NCI-H2227 (cell line): ENCODE measurements around the gene CAPN3.

Source experiments
- DNase-seq: peaks from one replicate; lab custom pipeline; 2025; ENCODE audit not compliant: unreplicated experiment; lab: John Stamatoyannopoulos, UW

Gene CAPN3

DNA sequence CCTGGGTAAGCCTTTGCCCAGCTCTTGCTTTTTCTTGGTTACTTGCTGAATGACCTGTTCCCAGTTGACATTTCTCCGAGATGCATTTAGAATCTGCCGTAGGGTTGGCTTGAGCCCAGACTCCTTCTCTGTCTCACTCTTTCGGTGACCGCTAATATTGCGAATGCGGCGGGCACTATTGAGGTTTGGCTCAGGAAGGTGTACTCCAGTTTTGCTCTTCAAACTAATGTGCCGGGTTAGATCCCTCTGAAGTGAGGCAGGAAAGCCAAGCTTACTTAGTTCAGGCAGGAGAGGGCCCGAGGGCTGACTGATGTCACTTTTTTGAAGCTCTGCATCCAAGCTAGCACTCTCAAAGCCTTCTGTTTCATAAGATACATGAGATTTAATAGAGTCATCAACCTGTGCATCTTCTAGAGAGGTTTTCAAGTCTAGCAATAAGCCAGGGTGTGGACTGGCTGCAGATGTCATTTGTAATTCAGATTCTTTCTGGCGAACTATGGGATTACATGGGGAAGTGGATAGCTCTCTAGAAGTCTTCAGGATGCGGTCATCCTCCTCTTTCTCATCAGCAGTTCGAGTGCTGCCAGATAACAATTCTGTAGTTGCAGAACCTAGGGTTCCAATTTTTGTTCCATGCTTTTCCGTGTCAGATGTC is 90.6 kb downstream of the CAPN3 start:
- DNase-seq: no peak

DNA sequence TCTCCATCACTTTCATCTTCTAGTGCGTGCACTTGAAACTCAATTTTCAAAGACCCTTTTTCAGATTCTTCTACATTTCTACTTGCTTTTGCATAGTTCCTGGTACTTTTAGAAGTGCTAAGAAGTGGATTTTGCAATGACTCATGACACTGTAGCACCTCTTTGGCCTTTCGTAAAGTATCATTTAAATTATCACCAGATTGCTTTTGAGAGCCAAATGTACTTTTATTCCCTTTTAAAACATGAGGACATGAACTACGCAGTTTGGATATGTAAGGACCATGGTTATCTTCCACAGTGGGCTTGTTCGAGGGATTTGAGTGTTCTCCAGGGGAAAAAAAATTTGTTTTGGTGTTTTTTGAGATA is 91.1 kb downstream of the CAPN3 start:
- no peak for DNase-seq

DNA sequence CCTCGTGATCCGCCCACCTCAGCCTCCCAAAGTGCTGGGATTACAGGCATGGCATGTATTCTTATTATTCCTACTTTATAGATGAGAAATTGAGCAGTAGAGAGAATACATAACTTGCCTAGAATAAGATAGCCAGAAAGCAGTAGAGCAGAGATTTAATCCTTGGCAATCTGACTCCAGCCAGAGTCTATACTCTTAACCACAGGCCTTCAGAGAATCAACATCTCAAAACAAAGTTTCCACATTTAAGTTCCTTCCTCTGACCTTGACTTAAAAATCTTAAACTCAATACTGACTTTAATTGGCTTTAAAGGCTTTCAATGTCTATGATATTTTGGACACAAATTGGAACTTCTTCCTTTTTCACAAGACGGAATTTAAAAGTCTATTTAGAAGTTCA is 94.5 kb downstream of the CAPN3 start:
- no peak for DNase-seq

DNA sequence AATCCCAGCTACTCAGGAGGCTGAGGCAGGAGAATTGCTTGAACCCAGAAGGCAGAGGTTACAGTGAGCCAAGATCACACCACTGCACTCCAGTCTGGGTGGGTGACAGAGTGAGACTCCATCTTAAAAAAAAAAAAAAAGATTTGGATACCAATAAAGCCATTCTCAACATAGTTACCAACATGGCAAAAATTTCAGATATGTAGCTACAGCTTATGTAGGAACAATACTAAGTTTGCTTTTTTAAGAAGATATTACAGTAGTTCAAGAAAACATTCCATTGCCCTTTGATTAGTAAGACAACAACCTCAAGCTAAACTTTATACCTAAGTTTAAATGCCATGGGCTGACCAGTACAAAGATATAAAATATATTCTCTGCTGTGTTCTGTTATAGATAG is 97.2 kb downstream of the CAPN3 start:
- no peak for DNase-seq

DNA sequence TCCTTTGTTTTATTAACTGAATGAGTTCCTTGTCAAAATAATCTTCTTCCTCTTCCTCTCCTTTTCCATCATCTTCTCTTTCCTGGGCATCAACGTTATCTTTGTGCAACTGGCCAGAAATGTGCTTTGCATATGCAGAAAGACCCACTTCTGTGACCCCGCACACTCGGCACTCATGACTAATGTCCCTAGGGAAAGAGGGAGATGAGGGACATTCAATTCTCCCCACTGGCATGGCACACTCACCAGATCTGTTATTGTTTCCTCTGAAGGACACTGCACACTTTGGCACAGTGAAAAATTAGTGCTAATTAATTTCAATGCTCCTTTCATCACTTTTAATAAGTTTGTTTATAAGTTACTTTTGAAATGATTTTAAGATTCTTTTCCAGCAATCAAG is 97.7 kb downstream of the CAPN3 start:
- DNase-seq: no peak

DNA sequence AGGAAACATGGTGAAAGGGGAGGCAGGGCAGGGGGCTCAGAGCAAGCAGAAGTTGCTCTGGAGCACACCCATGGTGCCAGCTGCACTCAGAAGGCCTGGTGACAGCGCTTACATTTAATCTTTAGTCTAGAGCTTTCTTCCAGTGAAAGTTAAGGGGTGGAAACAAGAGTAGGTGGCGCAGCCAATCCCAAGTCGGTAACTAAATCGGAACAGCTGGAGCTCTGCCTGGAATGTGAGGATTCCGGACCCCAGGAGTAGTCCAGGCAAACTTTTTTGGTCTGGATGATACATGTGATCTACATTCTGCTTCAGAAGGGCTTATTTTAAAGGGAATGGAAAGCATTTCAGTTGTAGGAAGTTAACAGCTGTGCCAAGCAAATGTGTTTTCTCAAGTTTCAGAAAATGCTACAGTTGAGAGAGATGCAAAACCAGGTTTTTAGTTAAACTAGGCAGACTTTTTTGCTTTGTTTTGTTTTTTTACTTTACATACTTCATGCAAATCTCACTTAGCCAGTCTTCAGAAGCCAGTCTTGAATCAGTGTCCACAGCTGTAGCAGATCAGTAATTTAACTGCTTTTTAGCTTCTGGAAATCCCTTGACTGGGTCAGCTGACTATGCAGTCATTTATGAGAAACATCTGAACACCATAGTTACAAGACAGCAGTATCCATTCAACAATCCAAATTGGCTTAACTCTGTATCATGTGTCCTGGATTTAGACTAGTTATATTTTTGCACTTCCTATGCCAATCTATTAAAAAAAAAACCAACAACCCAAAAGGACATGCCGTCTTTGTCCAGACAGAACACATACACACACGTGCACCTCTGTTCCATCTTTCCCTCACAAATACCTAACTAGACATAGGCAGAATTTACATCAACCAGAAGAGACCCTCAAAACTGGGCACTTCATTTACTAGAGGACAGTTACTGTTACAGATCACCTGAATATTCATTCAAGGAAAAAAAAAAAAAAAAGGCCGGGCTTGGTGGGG is 98.4 kb downstream of the CAPN3 start:
- no peak for DNase-seq

DNA sequence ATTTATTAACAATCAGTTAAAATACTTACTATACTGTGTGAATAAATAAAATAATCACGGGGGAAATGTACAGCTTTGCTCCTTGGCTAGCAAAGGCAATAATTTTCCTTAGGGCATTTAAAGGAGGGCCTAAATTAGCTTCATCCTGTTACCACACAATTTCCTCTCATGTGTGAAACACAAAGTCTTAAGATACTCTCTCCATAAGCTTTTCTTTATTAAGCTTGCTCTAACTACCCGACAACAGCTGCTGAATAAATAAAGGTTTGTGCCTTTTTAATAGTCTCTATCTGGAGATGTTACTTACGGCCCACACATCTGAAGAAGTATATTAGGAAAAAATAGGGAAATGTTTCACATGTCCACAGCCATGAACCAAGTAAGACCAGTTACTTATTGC is 102.0 kb downstream of the CAPN3 start:
- DNase-seq: no peak
